ENCODE measurements around the gene ELOVL5. TPM values are rescaled to one million over a fixed set of nuclear protein-coding genes. Genes with fewer than 3 reads are reported as not detected.

ELOVL5 gene
- total RNA-seq, 1 experiment from 2014 or later, result 121 TPM

- no peaks in the 10 kb centered on the region for H3K9me3 ChIP-seq (ENCODE audit: control insufficient read depth, low read depth, low read length)
- H2BK20ac ChIP-seq (ENCODE audit: low read depth, low read length, poor library complexity, severe bottlenecking), result no peak overlapping the region
- TF ChIP-seq CTCF (conservative IDR thresholded peaks at IDR 0.05), result no peak
- H3K4me1 Mint-ChIP-seq, result peaks cover 0 to 2% of the 10 kb centered on the region in 2 experiments; a peak in 2 of 4 replicates
- no peak overlapping the region for H2BK15ac ChIP-seq (ENCODE audit: low read depth, low read length)
- no peaks in the 10 kb centered on the region for H3K9me3 Mint-ChIP-seq
- no peak overlapping the region for H3K4me2 ChIP-seq (ENCODE audit: insufficient read depth, insufficient read length, low read length)
- H3K79me1 ChIP-seq (ENCODE audit: insufficient read depth, low read depth, low read length, poor library complexity, severe bottlenecking), result no peaks in the 10 kb centered on the region
- no peak overlapping the region for H3K27ac ChIP-seq (ENCODE audit: insufficient read length, low read depth, low read length)
- no peak for DNase-seq
- no peak overlapping the region for H3K14ac ChIP-seq (ENCODE audit: insufficient read depth, low read length)
- no peaks in the 10 kb centered on the region for H3K27me3 Mint-ChIP-seq (ENCODE audit: low read depth)
- H3K79me2 ChIP-seq (ENCODE audit: insufficient read depth, low read length), result no peaks in the 10 kb centered on the region
- no peak overlapping the region for H4K5ac ChIP-seq (ENCODE audit: insufficient read length, low read depth, low read length)
- no peak overlapping the region for H4K91ac ChIP-seq (ENCODE audit: insufficient read length, low read depth, low read length)
- no peak overlapping the region for H3T11ph ChIP-seq (ENCODE audit: low read length)
- H4K20me1 ChIP-seq (ENCODE audit: control insufficient read depth, insufficient read depth, insufficient read length), result no peaks in the 10 kb centered on the region
- H2BK12ac ChIP-seq (ENCODE audit: insufficient read length, low read depth, low read length), result no peak overlapping the region
- H2AFZ ChIP-seq (ENCODE audit: low read length), result no peak overlapping the region
- no peak overlapping the region for H3K18ac ChIP-seq (ENCODE audit: insufficient read length, low read depth, low read length)
- no peak overlapping the region for H3K23ac ChIP-seq (ENCODE audit: insufficient read length, low read depth, low read length)
- no peak overlapping the region for H3K27ac Mint-ChIP-seq
- WGBS (ENCODE audit: extremely low coverage, insufficient read length, low lambda C conversion rate), result no CpG with 5 or more reads among the region's 3 CpGs
- no peak overlapping the region for H2BK5ac ChIP-seq (ENCODE audit: insufficient read length, low read length)
- H2AK5ac ChIP-seq (ENCODE audit: insufficient read length, low read length), result no peak overlapping the region
- no peak overlapping the region for H3K9ac ChIP-seq (ENCODE audit: extremely low read depth, insufficient read length, low read length)
- H3K27me3 ChIP-seq (ENCODE audit: insufficient read depth, low read length), result no peaks in the 10 kb centered on the region
- no peak overlapping the region for H3K4me3 Mint-ChIP-seq
- H3K23me2 ChIP-seq (ENCODE audit: insufficient read length, low read depth, low read length, poor library complexity, severe bottlenecking), result no peaks in the 10 kb centered on the region
- no peak overlapping the region for H2BK120ac ChIP-seq (ENCODE audit: low read depth, low read length, poor library complexity, severe bottlenecking)
- H3K36me3 Mint-ChIP-seq (ENCODE audit: insufficient read depth in 1 of 3, low read depth in 3 of 3), result no peaks in the 10 kb centered on the region
- no peaks in the 10 kb centered on the region for H3K4me1 ChIP-seq (ENCODE audit: insufficient read depth, low read length)
- H3K56ac ChIP-seq (ENCODE audit: insufficient read length, low read depth, low read length), result no peak overlapping the region
- no peak overlapping the region for H4K8ac ChIP-seq (replicated peaks; ENCODE audit: insufficient read length, low read depth, low read length)
- H3K4ac ChIP-seq (ENCODE audit: low read depth, low read length), result no peak overlapping the region
Measured at GRCh38 chr6:53227847-53228246, 120.9 kb downstream of the ELOVL5 start.

Data from H9 (cell line).